HG03175 (cell line): ENCODE data around the gene RFX4.
"Not testable (repeated sequence)": the region's sequence is repeated elsewhere in the genome, so short reads cannot be mapped to it uniquely, and the experiment has no call there.

ENCODE experiments used
- ATAC-seq: cut with Tn5 transposase; IDR thresholded peaks from one replicate; pipeline ENCODE4 v1.9.1; 2021; ENCODE audit warnings: mild to moderate bottlenecking, moderate library complexity; ENCODE audit not compliant: unreplicated experiment

Gene RFX4

DNA sequence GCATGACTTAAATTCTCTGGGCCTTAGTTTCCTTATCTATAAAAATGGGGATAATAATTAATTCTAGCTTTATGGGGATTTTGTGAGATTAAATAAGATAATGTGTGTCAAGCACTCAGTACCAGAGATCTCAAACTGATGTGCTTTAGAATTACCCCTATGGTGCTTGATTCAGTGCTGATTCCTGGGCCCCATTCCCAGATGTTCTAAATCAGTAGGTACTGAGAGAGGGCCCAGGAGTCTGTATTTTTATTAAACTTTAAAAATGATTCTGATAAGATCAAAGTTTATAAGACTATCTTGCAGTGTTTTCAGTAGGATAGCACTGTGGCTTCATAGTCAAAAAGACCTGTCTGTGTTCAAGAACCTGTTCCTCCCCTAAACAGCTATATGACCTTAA lies 102.6 kb downstream of the RFX4 start:
- no peak for ATAC-seq

DNA sequence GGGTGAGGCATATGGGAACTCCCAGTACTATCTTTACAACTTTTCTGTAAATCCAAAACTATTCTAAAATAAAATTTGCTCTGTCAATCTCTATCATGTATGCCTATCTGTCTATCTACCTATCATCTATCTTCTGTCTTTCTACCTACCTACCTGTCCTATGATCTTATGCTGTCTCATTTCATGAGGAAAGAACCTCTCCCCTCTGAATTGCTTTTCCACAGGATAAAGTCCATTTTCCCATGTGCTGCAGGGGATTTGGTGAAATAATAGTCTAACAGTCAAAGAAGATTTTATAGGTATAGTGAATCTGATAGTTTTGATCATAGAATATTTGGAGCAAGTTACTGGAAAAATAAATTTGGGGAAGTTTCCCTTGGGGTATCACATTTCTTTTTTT lies 104.9 kb downstream of the RFX4 start:
- no peak for ATAC-seq

DNA sequence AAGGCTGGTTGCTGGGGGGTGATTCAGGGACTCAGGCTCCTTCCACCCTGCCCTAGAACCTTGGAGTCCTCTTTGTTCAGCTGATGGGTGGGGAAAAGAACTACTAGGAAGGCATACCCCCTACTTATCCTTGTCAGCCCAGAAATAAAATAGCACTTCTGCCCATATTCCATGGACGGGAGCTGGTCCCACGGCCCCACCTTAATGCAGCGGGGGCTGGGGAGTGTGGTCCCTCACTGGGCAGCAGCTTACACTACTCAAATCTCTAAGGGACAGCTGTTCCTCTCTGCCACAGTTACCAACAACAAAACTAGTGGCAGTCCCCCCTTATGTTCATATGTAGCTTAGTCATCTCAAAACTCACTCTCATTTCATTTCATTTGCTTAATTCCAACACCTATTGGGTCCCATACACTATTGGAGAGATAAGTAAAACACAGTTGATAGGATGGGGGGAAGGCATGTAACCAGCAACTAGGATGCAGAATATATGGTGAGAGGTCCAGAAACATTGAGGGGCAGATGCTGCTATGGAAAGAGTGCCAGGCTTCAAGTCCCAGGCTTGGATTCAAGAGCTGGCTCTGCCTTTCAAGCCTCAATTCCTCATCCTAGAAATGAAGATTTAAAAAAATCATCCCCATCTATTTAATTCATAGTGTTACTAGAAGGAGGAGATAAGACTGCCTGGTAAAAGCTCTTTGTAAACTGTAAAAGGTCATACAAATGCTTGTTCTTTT lies 107.9 kb downstream of the RFX4 start:
- no peak for ATAC-seq

DNA sequence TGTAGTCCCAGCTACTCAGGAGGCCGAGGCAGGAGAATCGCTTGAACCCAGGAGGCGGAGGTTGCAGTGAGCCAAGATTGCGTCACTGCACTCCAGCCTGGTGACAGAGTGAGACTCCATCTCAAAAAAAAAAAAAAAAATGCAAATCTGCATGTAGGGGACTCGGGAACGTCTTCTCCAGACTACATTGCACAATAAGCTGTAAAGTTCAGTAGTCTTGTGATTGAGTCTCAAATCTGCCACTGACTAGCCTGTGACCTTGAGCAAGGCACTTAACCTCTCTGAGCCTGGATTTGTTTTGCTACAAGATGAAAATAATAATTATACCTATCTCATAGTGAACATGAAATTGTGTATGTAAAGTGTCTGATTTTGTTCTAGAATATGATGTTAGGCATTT lies 109.2 kb downstream of the RFX4 start:
- not testable (repeated sequence) for ATAC-seq

DNA sequence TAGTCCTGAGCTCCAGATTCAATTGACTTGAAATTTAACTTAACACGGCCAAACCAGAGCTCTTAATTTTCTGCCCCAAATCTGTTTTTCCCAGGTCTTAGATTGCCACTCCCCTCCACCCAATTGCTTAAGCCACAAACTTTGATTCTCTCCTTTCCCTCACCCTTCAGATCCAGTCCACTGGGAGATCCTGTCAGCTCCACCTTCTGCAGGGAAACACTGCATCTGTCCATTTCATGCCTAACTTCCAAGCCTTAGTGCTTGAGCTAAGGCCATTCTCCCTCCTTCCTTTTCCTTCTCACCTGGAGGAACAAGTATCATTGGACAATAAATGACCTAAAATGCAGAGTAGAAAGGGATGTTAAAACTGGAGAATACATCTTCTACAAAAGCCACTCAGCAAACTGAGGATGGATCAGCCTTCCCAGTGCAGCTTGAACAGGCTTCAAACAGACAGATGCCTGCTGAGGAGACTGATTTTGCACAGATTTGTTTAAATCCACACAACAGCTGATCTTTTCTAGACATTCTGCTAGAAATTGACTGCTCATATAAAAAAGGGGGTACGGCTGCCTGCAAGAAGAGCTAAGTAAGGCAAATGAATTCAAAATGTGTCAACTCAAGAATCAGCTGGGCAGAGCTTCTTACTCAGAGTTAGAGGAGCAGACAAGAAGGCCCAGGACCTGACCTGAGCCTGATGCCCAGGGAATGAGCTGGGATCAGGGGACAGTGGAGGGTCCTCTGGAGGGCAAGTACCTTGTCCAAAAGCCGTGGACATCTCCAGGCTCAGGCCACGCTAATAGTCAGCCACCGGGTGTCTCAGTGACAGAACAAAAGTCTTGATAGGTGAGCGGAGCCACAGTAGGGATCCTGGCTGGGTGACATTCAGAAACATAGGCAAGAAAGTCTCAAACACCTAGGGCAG lies 110.4 kb downstream of the RFX4 start:
- ATAC-seq = no peak

DNA sequence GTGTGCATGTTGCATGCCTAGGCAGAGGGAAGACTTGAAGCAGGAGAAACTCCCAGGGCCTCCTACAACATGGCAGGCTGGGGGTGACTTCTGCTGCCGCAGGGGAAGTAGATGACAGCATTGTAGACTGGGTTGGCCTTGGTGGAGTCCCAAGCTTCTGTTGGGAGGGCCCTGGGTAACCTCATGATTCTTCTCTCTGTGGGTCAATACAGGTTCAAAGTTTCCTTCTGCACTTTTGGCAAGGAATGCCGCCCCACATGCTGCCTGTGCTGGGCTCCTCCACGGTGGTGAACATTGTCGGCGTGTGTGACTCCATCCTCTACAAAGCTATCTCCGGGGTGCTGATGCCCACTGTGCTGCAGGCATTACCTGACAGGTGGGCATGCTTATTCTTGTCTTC lies 113.3 kb downstream of the RFX4 start:
- ATAC-seq = no peak

DNA sequence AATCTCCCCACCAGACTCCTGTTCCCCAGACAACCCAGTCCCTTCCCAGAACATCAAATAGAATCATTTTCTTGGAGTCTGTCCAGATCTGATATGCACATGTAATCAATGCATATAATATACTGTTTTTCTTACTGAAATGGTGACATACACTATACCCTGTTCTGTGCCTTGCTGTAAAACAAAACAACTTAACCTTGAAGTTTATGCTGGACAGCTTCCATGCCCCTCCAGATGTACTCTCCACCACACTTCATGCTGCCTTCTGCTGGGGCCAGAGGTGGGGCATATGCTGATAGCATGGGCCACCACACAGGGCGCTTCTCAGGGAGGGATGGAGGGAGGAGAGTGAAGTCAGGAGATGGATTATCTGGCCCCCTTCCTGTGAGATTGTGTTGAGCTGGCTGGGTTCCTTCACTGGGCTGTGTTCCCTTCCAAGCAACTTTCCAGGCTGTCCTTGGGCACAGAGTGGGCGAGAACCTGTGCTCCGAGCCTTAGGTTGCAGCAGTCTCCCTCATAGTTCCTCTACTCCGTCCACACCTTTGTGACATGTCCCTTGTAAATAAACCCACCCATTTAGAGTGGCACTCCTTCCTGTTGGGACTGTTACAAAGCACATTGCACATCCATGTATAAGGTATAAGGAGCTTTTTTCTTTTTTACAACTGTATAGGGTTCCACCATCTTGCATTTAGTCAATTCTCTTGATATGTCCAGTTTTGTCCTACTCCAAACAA lies 114.0 kb downstream of the RFX4 start:
- ATAC-seq = no peak

DNA sequence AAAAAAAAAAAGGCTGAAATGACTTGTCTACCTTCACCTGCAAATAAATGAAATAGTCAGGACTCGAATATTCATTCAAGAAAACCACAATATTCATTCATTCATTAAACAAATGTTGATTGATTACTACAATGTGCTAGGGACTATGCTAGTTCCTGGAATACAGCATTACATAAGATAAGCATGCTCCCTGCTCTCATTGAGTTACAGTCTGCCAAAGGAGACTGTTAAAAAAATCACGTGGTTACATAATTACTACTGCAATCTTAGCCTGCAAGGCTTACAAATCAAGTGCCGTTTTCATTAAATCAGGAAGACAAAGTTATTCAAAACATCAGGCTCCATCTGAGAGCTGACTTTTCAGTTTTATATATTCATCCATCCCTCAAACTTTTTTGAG lies 121.3 kb downstream of the RFX4 start:
- ATAC-seq = no peak

DNA sequence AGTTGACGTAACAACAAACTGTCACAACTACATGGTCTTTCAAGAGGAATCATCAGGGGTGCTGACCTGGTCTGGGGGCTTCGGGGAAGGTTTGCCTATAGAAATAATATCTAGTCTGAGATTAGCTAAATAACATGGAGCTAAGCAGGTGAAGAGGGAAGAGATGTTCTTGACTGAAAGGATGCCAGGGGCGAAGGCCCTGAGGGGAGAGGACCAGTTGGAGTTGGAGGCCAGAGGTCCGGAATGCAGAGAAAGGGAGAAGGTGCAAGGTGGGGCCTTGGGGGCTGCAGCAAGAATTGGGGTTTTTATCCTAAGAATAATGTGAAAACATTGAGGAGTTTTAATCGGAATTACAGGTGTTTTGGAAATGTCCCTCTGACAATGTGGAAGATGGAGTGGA lies 123.2 kb downstream of the RFX4 start:
- ATAC-seq = no peak

DNA sequence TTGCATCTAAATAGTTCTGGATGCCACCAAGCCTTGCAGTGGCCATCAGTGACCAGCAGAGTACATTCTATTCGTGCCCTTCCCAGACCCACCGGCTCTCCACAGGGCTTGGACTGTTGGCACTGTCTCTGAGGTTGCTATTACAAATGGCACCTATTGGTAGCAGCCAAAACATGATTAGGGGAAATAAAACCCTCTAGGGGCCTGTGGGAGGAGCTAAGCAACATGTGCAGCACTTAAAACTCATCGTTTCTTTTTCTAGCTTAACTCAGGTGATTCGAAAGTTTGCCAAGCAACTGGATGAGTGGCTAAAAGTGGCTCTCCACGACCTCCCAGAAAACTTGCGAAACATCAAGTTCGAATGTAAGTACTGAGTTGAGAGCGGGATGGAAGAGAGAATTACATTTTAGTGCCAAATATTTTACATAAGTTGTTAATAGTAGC lies 126.3 kb downstream of the RFX4 start:
- ATAC-seq = no peak

DNA sequence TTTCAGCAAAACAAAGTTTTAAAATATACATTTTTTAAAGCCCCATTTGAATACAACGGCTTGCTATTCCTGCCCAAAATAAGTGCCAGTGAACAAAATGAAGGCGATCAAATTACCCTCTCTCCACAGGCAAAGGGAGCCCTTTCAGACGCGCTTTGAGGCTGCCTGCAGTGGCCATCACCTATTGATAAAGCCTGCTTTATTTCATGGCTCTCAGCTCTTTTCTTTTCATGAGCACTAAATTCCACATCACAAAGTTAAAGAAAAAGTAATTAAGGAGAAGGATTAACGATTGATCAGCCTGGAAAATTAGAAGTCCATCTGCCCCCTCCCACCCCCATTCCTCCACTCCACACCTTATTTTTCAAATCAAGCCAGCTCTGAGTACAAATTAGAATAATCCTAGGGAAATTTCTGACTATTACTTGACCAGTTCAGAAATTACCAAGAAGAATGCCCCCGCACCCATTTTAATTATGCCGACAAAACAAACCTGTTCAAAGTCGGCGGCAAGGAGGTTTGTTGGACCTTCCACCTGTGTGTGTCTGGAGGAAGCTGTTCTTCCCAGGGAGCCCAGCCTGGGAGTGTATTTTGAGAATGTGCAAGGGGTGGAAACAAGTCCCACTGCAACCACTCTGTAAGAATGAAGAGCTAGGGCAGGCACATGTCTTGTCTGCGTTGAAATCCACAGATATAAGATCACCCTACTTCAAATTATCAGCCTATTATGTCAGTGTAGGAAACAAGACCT lies 127.5 kb downstream of the RFX4 start:
- ATAC-seq = no peak

DNA sequence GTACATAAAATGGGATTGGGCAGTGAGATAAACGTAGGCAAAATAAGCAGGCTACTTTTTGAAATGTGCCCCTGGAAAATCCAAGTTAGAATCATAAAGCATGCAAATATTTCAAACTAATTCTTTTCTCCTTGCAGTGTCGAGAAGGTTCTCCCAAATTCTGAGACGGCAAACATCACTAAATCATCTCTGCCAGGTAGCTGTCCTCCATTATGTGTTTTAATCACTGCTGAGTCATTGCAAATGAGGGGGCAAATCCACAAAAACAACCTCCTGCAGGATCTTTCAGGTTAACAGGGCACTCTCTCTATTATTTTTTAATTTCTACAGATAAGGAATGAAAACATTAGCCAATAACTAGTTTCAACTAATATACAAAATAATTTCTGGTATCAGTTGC lies 128.5 kb downstream of the RFX4 start:
- ATAC-seq = no peak

DNA sequence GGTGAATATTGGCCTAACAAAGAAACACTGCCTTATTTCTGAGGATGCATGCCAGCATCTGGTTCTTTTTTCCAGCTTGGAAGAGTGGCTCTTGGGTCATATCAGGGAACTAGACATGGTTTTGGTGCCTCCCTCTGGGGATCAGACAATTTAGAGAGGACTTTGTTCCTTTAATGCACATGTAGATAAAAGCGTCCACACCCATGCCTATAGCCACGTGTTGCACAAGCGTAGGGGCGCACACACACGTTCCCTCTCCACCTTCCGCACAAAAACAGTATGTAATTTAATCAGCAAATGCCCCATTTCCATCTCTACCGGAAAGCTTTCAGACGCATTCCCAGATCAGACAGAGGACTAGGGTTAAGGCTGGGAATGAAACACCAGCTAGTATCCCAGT lies 130.0 kb downstream of the RFX4 start:
- no peak for ATAC-seq

DNA sequence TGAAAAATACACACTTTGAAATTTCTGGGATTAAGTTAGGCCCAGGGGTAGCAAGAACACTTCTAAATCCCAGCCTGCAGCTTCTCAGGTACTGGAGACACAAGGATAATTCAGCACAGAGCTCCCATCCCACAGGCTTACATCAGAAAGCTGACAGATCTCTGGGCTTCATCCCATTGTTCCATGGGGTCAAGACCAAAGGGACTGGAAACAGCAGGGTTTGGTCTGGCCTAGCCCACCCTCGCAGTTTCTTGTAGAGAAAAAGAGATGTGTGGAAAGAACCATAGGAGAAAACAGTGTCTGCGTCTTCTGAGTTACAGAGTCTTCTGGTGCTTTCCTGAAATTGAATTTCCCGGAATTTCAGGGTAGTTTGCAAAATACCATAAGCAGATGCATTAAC lies 132.1 kb downstream of the RFX4 start:
- ATAC-seq = no peak

DNA sequence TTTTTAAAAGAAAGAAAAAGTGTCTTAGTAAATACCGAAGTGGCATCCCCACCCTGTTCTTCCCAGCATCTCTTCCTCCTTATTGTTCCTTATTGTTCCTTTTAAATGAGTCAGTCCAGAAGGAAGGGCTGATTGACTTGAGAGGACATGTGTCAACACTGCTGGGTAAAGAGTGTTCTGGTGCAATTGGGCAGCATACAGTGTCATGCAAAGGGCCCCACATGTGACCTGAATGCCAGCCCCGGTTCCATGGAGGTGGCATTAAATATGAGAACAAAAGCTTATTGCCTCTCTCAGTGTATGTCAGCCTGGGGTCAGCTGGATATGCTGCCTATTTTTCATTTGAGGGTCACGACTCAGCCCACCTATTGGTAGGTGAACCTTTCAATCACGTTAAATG lies 132.8 kb downstream of the RFX4 start:
- ATAC-seq = no peak

DNA sequence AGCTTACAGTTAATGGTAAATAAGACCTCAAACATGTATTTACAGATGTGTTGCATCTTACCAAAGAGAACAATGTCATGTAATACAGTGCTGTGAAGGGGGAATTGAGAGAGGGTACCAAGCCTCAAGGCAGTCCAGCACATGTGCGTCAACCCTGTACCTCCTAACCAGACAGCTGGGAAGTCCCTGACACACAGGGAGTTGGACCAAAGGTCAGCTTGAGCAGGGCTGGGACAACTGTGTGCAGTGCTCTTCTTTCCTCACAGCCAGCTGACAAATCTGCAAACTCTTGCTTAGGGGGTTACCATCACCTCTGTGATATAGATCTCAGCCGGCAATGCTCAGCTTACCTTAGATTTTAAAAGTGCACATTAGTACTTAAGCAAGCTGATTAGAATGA lies 134.9 kb downstream of the RFX4 start:
- ATAC-seq = no peak

DNA sequence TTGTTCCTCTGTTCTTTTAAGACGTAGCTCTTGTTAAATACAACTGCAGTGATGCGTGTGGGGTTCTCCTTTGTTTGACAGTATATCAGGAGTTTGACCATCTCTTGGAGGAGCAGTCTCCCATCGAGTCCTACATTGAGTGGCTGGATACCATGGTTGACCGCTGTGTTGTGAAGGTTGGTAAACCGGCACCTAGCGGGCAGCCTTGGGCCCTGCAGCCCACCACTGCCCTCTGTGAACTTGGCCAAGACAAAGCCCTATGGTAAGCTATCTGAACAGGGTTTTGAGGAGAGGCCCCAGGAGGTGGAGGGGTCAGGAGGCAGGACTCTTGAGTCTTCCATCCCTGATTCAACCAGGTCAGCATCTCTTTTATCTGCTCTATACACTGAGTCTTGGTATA lies 137.1 kb downstream of the RFX4 start:
- no peak for ATAC-seq

DNA sequence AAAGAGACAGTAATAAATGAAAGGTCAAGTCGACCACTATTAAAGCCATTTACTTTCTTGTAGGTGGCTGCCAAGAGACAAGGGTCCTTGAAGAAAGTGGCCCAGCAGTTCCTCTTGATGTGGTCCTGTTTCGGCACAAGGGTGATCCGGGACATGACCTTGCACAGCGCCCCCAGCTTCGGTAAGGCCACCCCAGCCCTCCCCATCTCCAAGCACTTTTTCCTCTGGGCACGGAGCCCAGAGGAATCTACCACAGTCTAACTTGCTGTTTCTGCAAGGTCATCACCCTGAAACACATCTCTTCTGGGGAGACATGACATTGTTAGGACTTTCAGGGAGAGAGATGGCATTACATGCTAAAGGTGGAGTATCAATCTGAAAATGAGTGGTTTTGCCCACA lies 137.9 kb downstream of the RFX4 start:
- ATAC-seq = no peak

DNA sequence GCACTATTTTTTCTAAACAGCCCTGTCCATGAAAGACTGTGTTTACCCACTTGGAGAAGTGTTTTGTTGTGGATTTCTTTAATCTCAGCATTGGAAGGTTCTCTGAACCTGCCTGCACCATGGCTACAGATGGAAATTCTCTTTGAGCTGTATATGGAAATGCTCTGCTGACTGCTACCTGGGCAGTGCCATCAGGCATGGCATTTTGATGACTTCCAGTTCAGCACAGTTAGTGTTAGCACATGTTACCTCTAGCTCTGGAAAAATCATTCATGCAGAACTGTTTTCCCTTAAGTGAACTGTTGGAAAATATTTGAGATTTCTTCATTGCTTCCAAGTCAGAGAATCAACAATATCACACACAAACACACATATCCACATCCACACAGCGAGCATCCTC lies 139.1 kb downstream of the RFX4 start:
- ATAC-seq = no peak

DNA sequence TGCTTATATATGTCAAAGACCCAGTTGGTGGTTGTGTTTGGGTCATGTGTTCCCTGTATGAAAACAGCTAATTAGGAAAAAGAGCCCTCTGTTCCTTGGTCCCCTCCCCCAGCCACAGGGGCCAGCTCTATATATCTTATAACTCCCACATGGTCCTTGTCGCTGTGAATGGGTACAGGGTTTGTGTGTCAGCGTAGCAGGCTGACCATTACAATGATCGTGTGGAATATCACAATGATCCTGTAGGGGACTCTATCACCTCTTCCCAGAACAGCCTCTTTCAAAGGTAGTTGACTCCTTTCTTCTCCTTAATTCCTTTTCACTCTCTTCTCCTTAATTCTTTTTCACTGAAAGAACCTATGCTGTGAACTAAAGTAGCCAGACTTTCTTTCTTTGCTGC lies 140.0 kb downstream of the RFX4 start:
- no peak for ATAC-seq

DNA sequence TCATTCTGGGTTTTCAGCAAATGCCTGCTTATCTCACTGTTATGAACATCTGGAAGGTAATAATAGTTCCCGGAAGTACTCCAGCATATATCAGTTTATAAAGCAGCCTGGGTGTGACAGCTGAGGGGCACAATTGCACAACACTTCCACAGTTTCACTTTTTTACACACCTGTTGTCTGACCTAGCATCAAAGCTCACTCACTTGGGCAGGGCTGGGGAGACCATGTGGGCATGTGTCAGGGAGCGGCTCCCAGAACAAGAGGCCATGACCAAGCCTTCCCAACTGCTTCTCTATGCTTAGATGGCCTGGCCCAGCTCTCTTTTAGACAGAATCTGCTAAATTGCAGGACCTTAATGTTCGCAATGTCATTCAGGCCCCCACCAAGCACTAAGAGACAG lies 140.6 kb downstream of the RFX4 start:
- ATAC-seq = no peak
